ENCODE measurements around the gene PIP.
"Not testable (repeated sequence)": the region's sequence is repeated elsewhere in the genome, so short reads cannot be mapped to it uniquely, and the experiment has no call there.

Gene PIP

DNA sequence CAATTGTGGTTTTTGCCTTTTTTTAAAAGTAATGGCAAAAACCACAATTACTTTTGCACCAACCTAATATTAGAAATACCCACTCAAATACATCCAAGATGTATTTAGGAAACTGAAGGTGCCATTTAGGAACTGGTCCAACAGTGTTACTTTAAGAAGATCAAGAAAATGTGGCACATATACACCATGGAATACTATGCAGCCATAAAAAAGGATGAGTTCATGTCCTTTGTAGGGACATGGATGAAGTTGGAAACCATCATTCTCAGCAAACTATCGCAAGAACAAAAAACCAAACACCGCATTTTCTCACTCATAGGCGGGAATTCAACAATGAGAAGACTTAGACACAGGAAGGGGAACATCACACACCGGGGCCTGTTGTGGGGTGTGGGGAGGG is 48.9 kb downstream of the PIP start:
- DNase-seq = not testable (repeated sequence)

DNA sequence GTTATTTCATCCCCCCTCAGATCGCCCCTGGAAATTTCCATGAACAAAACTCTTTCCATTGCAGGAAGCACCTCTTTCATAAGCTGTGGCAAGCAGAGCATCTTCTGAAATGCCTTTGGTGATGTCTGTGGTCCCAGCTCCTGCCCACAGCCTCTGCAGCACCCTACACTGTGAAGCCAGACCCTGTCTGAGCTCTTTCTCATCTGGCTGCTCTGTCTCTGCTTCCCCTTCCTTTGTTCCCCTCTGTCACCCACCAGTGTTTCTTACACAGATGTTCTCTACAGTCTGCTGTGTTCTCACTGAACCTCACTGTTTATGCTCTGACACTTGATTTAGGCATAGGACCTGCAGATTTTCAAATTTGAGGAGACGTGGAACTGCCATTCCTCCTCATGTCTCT is 49.5 kb downstream of the PIP start:
- DNase-seq = no peak

DNA sequence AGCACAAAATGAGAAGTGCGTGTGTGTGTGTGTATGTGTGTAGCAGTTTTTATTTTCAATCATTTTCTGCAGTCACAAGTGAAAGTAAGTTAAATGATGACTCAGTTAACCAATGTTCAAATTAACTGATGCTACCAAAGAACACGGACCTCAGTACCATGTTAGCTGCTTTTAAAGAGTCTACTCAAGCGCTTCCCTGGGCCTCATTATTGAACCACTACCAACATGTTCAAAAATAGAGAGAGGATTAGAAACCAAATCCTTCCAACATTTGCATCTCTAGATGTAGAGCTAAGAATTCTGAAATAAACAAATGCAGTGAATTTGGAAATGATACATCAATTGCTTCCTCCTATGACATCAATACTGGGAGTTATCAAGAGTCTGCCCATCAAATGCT is 51.1 kb downstream of the PIP start, which contains the start of gene TAS2R39:
TAS2R39 (plus strand) TSS at position 396 of the 400 bp plus-strand sequence; CDS start at position 396, 0 bp downstream.
- no peak for DNase-seq

DNA sequence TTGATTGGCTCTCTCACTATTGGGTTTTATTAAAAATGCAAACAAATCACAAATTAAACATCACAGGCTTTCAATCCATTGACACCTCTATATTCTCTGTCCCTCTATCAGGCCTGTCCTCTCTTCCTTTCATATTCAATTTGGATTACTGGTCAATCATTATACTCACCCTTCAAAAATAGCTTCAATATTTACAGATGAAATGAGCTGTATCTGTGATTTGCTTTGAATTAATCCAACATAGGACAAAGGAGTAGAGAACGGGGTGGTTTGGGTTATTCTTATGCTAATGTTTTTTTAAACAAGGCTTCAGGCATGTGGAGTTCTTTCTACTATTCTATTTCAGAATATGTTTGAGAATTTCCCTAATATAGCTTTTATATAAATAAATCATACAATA is 53.7 kb downstream of the PIP start:
- DNase-seq = no peak

DNA sequence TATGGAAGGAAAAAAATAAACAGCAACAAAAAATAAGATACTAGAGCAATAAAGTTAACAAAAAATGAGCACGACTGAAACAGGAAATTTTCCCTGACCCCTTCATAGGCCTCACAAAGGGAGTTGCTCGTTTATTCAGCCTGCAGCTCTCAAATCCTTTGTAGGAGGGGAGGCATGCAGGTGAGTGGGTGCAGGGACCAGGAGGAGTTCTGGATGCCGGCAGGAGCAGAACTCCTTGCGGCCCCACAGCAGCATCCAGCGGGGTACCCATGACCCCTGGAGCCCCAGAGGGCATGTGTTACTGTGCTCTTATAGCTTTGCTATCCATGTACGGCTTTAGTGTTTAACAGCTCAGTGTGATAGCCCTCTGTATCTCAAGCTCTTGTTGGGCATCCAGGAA is 57.1 kb downstream of the PIP start:
- no peak for DNase-seq

Data from NCI-H1694 (cell line).